HG02973 (cell line): ENCODE results near the gene HAND2.

Experiments
- ATAC-seq: cut with Tn5 transposase; IDR thresholded peaks from one replicate; pipeline ENCODE4 v1.9.1; 2021; ENCODE audit warnings: moderate library complexity; ENCODE audit not compliant: unreplicated experiment

HAND2 gene

DNA sequence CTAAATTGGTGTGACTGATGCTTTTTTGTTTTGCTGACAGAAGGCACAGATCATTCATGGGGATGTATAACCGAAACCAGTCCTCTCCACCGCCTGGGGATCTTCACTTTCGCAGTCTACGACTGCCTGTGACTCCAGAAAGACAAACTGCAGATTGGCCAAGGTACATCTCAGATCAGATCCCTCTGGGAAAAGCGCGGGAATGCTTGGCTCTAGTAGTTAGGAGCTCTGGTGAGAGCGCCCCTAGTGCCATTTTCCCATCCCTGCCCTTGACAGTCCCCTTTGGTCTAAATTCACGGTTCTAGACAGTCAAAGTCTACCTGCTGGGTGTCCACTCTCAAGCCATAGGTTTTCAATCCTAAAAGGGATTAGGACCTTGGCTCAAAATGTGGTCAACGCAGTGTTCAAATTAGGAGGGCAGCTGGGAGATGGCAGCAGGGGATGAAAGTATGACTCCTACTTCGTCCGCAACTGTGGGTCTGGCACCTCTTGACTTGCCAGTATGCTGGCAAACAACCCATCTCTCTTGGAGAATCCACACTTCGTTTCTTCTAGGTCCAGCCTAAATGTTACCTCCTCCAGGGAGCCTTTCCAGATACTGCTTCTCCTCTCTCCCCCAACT, 6.9 kb upstream of the HAND2 start:
- no peak for ATAC-seq

DNA sequence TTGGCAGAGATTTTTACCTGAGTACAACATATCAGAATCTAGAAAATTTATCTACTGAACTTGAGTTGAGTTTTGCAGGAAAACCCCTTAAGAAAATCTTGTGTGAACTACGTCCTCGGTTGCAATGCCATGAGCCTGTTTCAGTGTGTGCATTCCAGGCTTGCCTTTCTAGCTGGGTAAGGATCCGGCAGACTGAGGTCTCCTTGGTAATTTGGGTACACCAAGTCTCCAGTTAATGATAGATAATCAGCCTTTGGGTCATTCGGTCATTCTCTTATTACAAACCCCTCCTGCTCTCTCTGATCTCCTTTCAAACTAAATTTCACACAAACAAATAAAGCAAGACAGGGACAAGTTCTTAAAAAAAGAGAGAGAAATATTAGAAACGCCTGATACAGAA, 5.9 kb upstream of the HAND2 start:
- no peak for ATAC-seq

DNA sequence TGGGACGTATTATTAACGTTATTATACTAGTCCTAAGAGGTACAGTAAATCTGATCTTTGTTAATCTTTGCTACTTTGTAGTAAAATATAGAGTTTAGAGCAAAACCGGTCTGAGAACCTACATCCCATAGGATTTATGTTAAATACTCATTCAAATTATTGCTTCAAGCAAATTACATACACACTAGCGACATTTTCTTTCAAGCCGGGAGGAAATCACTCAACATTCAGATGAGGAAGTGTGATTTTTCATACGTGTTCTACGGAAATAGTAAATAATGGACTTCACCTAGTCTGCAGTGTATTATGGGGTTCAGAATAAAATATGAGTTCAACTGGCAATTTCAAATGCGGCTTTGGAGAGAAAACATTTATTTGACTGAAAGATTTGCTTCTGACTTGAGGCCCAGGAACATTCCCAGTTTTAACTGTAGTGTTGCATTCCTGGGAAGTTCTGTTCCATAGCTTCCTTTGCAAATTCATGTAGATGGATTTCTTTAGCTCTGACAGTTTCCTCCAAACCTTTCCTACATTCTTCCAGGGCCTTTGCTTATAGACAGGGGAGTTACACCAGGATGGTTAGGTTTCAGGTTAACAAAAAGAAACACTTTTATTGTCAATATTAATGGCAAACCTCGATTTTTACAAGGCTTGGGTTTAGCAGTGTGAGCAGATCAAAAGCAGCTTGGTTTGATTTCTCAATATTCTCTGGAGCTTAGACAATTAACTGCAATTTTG, 5.3 kb upstream of the HAND2 start:
- no peak for ATAC-seq

DNA sequence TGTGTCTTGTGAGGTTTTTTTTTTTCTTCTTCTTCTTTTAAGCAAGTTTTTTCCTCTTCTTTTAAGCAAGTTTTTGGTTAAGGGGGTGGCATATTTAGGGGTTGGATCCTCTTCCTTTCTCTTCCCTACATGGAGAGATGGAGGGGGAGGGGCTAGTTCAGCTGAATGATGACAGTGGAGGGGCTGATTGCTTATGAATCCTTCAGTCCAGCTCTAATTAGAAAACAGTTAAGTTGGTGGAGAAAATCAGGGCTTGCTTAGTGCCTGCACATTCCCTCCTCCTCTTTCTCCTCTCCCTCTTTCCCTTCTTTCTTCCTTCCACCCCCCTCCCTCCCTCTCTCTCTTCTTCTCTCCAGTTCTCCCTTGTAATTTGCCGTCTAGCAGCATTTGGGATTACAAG, 4.4 kb upstream of the HAND2 start:
- ATAC-seq = no peak

DNA sequence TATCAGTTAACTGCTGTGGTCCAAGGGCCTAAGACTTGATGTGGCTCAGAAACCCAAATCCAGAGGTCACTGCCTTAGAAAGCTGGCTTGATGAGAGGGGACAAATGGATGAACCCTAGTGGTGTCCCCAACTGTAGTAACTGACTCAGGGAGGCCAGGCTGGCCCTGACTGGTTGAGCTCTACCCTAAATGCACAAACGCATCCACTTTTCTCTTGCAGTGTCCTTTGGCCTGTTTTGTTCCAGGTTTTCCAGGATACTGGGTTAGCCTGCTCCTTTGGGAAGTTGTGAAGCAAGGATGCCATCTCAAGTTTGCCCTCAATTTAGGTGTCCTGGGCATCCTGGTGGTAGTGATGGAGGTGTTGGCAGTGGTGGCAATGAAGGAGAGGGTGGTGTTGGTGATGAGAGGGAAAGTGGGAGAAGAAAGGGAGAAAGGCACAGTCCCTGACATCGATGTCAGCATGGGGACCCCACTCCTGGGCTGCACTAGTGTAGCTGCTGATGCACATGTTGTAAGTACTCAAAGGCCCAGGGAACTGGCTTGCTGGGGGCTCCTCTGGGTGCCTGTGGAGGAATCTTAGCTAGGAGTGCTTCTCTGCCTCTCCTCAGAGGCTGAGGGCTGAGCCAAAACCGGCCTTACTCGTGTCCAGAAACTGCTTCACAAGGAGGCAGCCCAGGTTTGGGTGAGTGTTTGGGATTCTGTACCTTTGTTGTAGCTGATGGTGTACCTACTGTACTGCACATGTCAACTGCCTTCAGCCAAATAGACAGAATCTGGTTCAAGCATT, 2.9 kb upstream of the HAND2 start:
- no peak for ATAC-seq

DNA sequence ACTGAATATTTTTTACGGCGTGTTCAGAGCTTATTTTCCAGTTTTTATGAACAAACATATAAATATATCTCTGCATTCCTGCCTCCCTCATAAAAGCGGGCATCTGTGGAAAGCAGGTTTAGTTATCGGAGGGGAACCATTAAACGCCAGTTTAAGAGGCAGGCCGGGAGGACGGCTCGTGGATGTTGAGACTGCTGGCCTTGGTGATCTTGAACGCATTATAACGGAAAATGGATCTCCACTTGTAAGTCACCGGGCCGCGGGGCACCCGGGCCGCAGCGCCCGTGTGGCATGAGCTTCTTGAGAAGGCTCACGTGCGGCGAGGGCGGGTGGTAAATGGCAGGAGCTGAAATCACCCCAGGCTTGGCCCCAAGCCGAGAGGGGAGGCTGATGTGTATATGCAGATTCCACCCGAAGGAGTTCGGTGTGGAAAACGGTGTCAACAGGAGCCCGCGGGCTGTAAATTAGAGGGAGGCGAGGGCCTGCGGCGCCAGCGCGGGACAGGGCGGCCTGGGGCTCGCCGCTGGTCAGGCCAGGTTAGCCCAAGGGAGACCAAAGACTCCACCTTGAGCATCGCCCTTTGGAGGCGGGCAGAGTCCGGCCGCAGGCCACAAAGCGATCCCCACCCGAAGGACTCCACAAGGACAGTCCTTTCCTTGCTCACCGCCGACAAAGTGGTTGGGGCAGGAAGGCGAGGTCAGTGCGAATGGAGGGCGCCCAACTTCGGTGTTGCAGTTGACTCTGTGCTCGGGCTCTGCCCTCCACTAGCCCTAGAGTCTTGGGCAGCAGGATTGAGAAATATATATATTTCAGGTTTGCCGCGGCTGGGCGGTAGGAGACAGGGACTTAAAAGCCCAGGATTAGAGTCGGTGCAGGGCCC, 1.3 kb upstream of the HAND2 start:
- no peak for ATAC-seq

DNA sequence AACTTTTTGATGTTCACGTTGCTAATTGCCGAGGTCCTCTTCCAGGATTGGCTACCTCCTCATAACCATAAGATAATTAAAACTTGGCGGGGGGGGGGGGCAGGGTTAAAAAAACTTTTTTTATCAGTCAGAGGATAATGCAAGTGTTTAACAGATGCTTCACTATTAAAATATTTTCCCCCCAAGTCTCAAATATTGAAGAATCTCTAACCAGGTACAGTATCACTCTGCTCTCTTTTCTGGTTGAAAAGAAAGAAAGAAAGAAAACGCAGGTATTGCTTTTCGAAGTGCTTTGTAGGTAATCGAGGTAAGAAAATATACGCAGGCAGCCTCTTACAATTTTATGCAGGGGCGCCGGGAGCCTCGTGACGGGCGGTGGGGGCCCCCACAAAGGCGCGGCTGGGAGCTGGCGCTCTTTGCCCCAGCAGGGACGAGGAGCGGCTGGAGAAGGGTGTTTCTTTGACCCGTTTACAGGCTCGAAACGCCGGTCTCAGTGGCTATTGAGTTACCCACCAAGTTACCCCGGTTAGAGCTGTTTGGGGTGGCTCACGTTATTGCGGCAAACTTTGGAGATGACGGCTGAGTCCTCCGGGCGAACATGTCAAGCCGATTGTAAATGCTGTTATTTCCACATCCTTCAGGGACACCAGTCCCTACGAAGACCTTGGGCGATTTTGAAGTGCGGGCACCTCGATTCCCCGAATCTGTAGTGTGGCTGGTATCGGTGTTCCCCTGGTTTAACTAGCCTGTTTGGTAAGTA, 477 bp upstream of the HAND2 start:
- no peak for ATAC-seq

DNA sequence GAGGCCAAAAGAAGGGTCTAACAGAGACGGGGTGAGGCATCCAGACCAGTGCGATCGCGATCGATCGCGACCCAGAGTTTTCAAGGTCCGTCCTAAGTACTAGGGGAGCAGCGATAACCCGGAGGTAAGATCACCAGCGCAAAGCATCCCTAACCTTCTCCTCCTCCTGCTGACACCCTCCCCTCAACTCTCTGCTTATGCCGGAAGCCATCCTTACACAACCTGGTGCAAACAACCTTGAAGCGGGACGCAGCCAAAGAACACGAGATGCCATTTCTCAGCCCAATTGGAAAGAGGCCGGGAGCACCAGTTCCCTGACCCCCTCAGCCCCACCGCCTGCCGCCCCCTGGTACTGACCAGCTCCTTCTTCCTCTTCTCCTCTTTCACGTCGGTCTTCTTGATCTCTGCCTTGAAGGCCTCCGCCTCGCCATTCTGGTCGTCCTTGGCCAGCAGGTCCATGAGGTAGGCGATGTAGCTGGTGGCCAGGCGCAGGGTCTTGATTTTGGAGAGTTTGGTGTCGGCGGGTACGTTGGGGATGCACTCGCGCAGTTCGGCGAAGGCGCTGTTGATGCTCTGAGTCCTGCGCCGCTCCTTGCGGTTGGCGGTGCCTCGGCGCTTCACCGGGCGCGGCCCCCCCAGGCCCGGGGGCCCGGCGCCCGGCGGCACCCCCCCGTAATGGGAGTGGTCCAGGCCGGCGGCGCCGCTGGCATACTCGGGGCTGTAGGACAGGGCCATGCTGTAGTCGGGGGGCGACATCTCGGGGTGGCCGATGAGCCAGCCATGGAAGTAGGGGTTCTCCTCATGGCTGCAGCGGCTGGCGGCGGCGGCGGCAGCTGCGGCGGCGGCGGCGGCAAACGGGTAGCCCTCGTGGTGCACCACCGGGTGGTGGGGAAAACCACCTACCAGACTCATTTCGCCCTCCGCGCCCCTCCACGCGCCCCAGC, 1.4 kb downstream of the HAND2 start:
- no peak for ATAC-seq

DNA sequence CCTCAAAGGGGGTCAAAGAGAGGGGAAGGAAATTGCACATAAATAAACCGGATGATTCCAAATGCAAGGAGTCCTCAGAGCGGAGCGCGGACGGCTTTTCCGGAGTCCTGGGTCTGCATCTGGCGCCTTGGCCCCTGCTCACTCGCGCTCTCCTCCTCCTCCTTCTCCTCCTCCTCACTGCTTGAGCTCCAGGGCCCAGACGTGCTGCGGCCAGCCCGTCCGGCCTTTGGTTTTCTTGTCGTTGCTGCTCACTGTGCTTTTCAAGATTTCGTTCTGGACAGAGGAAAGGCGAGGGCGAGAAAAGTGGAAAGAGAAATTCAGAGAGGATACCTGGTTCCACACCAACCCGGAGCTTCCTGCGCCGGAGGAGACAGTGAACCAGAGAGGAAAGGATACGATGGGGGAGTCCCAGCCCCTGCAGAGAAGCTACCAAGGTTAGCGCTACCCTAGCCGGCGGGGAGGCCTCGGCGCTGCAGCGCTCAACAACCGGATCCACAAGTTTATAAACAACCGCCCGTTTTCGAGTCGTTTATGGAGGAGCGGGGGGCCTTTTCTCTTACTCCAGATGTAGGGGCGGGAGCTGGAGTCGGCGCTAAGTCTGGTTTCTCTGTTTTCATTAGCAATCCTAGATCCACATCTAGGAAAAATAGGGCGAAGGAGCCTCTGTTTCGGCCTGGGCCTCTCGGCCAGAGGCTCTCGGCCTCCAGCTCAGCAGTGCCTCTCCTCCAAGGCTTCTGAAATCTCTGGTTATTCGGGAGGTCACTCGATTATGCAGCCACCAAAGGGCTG, 2.7 kb downstream of the HAND2 start:
- no peak for ATAC-seq

DNA sequence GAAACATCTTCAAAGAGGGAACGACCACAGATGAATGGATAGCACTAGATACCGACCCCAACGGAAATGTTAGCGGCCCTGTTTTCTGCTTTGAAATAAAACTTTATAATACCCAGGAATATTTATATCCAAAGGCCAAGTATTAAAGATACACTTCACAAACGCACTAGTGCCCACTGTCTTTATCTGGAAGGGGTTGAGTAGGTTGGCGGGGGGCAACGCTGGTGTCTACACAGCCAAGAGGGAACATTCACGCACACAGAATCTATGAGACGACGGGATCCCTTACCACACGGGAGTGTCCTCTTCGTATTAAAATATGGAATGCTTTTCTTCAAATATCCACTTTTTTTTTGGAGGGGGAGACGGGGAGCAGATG, 3.3 kb downstream of the HAND2 start:
- no peak for ATAC-seq

DNA sequence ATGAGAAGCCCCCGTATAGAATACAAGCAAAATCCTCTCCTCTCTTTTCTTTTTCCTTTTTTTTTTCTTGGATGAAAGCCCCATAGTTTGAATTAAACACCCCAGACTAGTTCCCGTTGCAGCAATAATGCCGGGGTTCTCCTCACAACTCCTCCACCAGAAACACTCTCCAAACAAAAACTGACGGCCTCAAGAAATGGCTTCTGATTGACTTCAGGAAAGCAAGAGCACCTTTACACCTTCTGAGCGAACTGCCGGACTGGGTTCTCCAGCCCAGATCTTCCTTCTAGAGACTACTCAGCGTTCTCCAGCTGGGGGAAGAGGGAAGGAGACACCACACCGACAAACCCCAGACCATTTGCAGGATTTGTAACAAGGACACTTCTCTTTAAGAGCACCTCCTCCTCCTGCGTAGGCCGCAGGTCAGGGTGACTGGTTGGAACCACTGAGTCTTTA, 4.0 kb downstream of the HAND2 start:
- no peak for ATAC-seq

DNA sequence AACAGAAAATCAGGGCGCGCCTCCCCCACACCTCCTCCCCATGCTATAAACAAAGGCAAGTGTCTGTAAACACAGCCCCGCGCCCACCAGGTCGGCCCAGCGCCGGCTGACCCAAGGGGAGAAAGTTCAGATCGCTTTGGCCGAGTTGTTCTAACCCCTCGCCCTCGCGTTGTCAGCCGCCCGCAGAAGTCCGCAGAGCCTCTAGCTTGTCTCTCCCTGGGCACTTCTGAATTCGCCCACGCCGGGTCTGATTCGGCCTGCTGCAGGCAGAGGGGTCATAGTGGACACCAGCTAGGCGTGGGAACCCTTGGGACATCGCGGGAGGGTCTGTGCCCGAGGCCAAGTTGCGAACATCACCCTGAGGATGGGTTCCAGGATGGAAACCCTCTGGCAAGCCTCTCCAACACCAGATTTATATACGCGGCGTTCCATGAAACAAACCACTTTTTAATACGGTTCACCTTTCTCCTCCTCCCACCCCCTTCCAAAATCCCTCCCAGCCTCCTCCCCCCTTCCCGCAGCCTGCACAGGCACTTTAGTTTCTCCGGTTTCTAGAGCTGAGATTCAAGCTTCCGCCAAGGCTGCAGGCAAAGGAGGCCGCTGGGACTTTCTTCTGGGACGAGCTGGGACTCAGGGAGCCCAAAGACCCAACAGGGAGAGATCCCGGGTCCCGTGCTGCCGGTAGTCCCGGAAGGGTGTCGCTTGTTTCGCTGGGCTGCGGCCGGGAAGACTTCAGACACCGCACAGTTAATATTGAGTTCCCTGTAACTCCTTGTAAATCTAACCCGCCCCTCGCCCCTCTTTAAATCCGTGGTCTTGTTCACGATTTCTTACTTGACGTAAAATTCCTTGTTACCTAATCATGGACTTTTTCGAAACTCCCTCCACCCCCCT, 4.7 kb downstream of the HAND2 start:
- no peak for ATAC-seq

DNA sequence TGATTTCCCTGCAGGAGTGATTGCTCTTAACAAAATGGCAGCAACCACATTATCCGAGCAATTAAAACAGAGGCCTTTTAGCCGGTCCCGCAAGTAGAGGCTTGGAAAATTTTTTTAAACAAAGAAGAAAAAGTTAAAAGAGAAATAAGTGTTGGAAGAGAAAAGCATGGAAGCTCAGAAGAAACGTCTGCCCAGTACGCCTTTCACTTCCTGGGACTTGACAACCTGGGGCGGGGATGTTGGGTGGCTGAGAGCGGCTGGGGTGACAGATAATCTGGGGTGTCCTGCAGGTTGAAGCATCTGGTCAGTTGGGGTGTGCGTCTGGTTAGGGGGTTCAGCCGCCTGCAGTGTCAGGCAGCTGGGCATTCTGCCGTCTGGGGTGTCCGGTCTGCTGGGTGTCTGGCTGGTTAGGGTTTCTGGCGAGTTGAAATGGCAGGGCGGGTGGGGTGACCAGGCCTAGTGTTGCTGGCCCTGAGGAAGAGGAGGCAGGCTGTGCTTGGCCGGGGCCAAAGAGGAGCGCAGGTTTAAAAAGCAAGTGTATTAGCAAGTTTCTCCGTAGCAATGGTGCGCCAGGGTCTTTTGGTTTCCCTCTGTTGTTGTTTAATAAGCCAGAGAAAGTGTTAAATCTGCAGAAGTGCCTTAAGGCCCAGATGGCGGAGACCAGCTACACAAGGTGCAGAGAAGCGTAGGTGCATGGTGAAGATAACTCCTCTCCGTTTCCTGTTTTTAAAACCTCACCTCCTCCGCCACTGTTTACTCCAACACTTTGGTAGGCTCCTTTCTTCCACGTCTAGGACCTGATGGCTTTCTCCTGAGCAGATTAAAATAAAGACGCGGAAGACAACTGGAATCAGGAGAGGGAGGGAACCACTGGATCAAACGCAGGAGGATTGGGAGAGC, 5.6 kb downstream of the HAND2 start:
- no peak for ATAC-seq

DNA sequence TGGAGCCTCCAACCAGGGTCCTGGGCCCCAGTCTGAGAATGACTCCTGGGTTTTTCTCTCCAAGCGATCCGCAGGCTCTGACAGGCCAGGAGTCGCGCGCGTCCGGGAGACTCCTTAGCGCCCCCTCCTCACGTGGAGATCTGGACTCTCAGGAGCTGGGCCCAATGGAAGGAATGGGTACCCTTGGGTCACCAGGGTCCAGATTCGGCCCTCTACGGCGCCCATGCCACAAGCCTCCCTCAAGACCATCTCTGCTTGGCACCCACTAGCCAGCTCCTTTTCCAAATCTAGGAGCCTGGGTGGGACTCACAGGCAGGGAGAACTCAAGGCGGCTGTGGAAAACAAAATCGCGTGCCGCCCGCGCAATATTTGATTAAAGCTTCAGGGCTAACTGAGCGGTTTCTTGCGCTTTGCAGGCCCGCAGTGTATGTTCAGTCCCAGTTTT, 7.1 kb downstream of the HAND2 start:
- no peak for ATAC-seq

DNA sequence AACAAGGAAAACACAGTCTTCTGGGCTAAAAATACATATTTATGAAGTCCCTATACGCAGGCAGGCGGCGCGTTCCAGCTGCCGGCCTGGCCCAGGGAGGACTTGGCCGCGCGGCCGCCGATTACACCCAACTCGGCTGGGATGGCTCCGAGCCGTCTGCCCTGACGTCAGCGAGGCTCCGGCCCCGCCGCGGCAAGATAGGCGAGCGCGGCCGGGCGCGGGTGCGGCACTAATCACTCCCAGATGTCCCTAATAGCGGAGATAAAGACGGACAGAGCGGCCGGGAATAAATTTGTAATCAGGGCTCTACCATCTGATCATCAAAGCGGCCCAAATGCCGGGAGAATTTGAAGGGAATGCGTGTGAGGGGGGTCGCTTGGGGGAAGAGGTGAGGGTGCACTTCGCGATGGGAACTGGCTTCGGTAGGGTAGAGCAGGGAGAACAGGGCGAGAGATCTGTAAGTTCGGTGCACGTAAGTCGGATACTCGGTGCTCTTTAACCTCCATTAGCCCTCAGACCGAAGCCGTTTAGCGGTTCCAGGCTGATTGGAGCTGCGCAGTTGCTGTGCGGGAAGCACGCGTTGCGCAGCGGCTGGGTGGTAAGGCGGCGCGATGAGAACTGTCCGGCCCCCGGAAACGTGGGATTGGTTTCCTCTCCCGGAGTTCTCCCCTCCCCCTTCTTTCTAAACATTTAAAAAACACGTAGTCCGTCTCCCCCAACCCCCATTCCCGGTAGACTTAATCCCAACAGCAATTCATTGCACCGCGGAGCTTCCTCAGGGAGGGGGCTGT, 7.7 kb downstream of the HAND2 start:
- ATAC-seq = no peak
